Adrenal gland (tissue), 12 donors: Measurements from ENCODE around the gene MGAT5B. TPM values are rescaled to one million over a fixed set of nuclear protein-coding genes. Genes with fewer than 3 reads are reported as not detected.

ENCODE experiments used
- DNase-seq, 7 donors: peaks; one replicate each; pipeline ENCODE4 v3.0.0-alpha.2; 2019 to 2020
- H3K27ac ChIP-seq, 5 donors: fragments of 200-600 bp; sonication (generic) in 4 of 5; 1 replicate in 3 of 5; 2 replicates in 2 of 5; pipeline versions ENCODE4 v1.5.1 to v1.8.0; 2016 to 2020; ENCODE audit warnings: mild to moderate bottlenecking in 1 of 5
- H3K27me3 ChIP-seq: fragments of 200-600 bp; 2 replicates; pipeline ENCODE4 v1.8.0; 2021
- H3K36me3 ChIP-seq, 2 donors: fragments of 200-600 bp; replicated peaks in 1 of 2; 1 replicate in 1 of 2; 2 replicates in 1 of 2; pipeline versions ENCODE4 v1.5.1 to v1.8.0; 2018 to 2022
- H3K4me1 ChIP-seq, 2 donors: fragments of 200-600 bp; replicated peaks in 1 of 2; 1 replicate in 1 of 2; 2 replicates in 1 of 2; pipeline versions ENCODE4 v1.5.1 to v1.8.0; 2018 to 2021
- H3K4me3 ChIP-seq, 4 donors: fragments of 200-600 bp; sonication (generic) in 3 of 4; one replicate each; pipeline ENCODE4 v1.5.1; 2016 to 2018
- H3K9me3 ChIP-seq, 3 donors: fragments of 200-600 bp; sonication (generic) in 1 of 3; replicated peaks in 1 of 3; 1 replicate in 2 of 3; 2 replicates in 1 of 3; pipeline versions ENCODE4 v1.5.1 to v1.8.0; 2016 to 2021
- CTCF ChIP-seq, 6 experiments: fragments of 450-650 bp in 4 of 6; fragments of 200-600 bp in 2 of 6; sonication (generic) in 1 of 6; IDR thresholded peaks; 1 replicate in 5 of 6; 2 replicates in 1 of 6; pipeline versions ENCODE4 v1.5.1 to v1.8.0; 2016 to 2021; ENCODE audit warnings: antibody characterized with exemption in 6 of 6, mild to moderate bottlenecking in 2 of 6, moderate library complexity in 1 of 6
- POLR2A ChIP-seq, 2 donors: fragments of 450-650 bp; IDR thresholded peaks; one replicate each; pipeline ENCODE4 v1.6.1; 2017; ENCODE audit warnings: antibody characterized with exemption in 2 of 2, mild to moderate bottlenecking in 2 of 2, moderate library complexity in 1 of 2
- WGBS, 4 donors: extraction: QIAGEN DNeasy Blood & Tissue Kit in 2 of 4; methylation state at CpG; one replicate each; pipeline versions ENCODE4 v1.1.5 to v1.1.7; 2013 to 2017; 5-methylcytosine and 5-hydroxymethylcytosine counted together
- intact Hi-C, 2 donors: fragments of 100-400 bp; cut with DNase I; formaldehyde crosslinking; loops; one replicate each; pipeline versions ENCODE4 v1.14.1 to v1.15.0; 2022 to 2023
- polyA plus RNA-seq, 3 donors: library from polyadenylated mRNA; stranded (reverse); fragments of 200-250 nt in 2 of 3; fragments of 350-450 nt in 1 of 3; fragmentation: Illumina TruSeq in 1 of 3; extraction: RNeasy Lipid Tissue Mini Kit (QIAGEN cat#74804) in 1 of 3; gene quantifications; one replicate each; pipeline ENCODE4 v1.2.3, GENCODE V29; 2013 to 2014
- total RNA-seq, 9 donors: library from RNA; depleted of rRNA in 4 of 9; stranded (reverse); fragments of >200 nt in 4 of 9; fragments of 120-200 nt in 1 of 9; fragmentation: NEBNext Ultra II Directional in 1 of 9; extraction: Animal tissue kit (Norgen Biotek cat#: 25700) in 1 of 9; gene quantifications; one replicate each; pipeline versions ENCODE4 v1.1.0 to v1.2.4, GENCODE V29; 2013 to 2023
- donor health status: healthy with polysubstance abuse.
- donor health status: Bipolar disorder and iron deficiency.
- donor health status: DM: yes; HTN: yes; CAD: no.
- donor health status: DM: no; HTN: no; CAD: no.
- donor health status: DM: no; HTN: no; CAD: no.
- donor health status: DM: yes; HTN: yes; CAD: no.

MGAT5B gene
- total and polyA plus RNA-seq, 12 donors, result 0.24 to 1.0 (median 0.70) TPM; not detected in 1

- no peaks in the 10 kb centered on the region for H3K36me3 ChIP-seq
- H3K4me3 ChIP-seq, result no peak overlapping the region
- no peaks in the 10 kb centered on the region for H3K4me1 ChIP-seq
- peaks cover 3% of the 10 kb centered on the region for H3K27me3 ChIP-seq
- no peak for DNase-seq
- no peaks in the 10 kb centered on the region for H3K9me3 ChIP-seq
- H3K27ac ChIP-seq, result no peak overlapping the region
- TF ChIP-seq CTCF (IDR thresholded peaks at IDR 0.05) (no peak), POLR2A (IDR thresholded peaks at IDR 0.05) (no peak)
- 67 to 72% (median 69%) methylated on average over 16 to 28 of the region's 28 CpGs for WGBS, 4 donors
- intact Hi-C loops, result no loop called here
Observed at GRCh38 chr17:76957678-76958464, 89.7 kb downstream of the MGAT5B start.

DNA sequence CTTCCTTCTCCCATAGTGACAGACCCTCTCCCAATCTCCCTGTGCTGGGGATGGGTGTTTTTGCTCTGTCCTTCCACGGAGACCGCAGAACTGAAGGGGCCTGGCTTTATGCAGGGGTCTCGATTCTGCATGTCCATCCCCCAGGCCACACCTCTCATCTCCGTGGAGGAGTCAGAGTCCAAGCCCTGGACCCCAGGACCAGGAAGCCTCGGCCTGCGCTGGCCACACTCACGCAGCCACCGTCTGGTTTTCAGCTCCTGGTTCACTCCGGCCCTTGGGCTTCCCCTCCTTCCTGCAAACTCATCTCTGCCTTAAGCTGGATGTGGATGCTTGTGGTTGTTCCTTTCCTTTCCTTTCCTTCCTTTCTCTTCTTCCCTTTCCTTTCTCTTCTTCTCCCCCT lies 90.8 kb downstream of the MGAT5B start:
- 77 to 88% (median 79%) methylated on average over 9 of the region's 9 CpGs for WGBS, 4 donors
- TF ChIP-seq POLR2A (IDR thresholded peaks at IDR 0.05) (no peak), CTCF (IDR thresholded peaks at IDR 0.05) (no peak)

DNA sequence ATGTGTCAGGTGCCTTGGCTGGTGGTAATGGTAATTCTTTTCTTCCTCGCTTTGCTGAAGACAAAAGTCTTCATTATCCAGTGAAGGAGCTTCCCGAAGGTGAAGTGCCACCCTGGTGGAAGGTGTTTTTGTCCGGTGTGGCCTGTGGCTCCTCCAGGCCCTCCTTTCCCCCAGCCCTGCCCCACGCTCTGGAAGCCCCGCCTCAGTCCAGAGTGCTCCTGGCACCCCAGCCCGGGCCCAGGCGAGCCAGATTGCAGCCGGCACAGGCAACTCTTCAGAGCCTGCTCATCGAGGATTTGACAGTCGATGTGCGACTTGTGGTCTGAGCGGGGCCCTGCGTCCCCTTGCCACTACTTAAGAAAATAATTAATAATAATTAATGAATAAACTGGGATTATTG lies 93.7 kb downstream of the MGAT5B start:
- intact Hi-C loops, result no loop called here

More for the DNA sequence above, 90.8 kb downstream of the MGAT5B start:
- no peaks in the 10 kb centered on the region for H3K36me3 ChIP-seq
- peaks cover 4% of the 10 kb centered on the region for H3K27me3 ChIP-seq
- no peak overlapping the region for H3K4me3 ChIP-seq
- H3K27ac ChIP-seq, result no peak overlapping the region
- H3K4me1 ChIP-seq, result no peaks in the 10 kb centered on the region
- no peaks in the 10 kb centered on the region for H3K9me3 ChIP-seq
- DNase-seq, result no peak
- intact Hi-C loops, result no loop called here

GRCh38 chr17:76962858-76963257 lies 94.7 kb downstream of the MGAT5B start:
- no peaks in the 10 kb centered on the region for H3K4me1 ChIP-seq
- intact Hi-C loops, result no loop called here
- DNase-seq, result no peak
- H3K27me3 ChIP-seq, result peaks cover 19% of the 10 kb centered on the region
- 88 to 94% (median 89%) methylated on average over 1 of the region's 1 CpG for WGBS, 4 donors
- no peak overlapping the region for H3K27ac ChIP-seq
- no peak for TF ChIP-seq POLR2A (IDR thresholded peaks at IDR 0.05)
- TF ChIP-seq CTCF (IDR thresholded peaks at IDR 0.05), result no peak
- no peaks in the 10 kb centered on the region for H3K9me3 ChIP-seq
- no peaks in the 10 kb centered on the region for H3K36me3 ChIP-seq
- H3K4me3 ChIP-seq, result no peak overlapping the region

More for the DNA sequence above, 93.7 kb downstream of the MGAT5B start:
- TF ChIP-seq CTCF (IDR thresholded peaks at IDR 0.05) (no peak), POLR2A (IDR thresholded peaks at IDR 0.05) (no peak)
- DNase-seq, result no peak
- H3K9me3 ChIP-seq, result no peaks in the 10 kb centered on the region
- no peak overlapping the region for H3K4me3 ChIP-seq
- peaks cover 12% of the 10 kb centered on the region for H3K27me3 ChIP-seq
- H3K4me1 ChIP-seq, result no peaks in the 10 kb centered on the region
- no peak overlapping the region for H3K27ac ChIP-seq
- 85 to 90% (median 89%) methylated on average over 13 of the region's 13 CpGs for WGBS, 4 donors
- H3K36me3 ChIP-seq, result no peaks in the 10 kb centered on the region
